ENCODE results near the gene MBIP. TPM values are rescaled to one million over a fixed set of nuclear protein-coding genes. Genes with fewer than 3 reads are reported as not detected.

Gene MBIP
- total and polyA plus RNA-seq, 4 donors: 23.5 to 37.5 (median 28.3) TPM

- H3K36me3 ChIP-seq (ENCODE audit: control insufficient read depth, insufficient read depth, low read length): no peaks in the 10 kb centered on the region
- no peak overlapping the region for H3K4me3 ChIP-seq (ENCODE audit: low read depth, low read length)
- H3K27ac ChIP-seq (ENCODE audit: low read depth, low read length): no peak overlapping the region
- 93% methylated on average over 5 of the region's 8 CpGs for WGBS (ENCODE audit: insufficient coverage)
- H3K4me1 ChIP-seq (ENCODE audit: control insufficient read depth, insufficient read depth, low read length): no peaks in the 10 kb centered on the region
- H3K27me3 ChIP-seq (ENCODE audit: control insufficient read depth, insufficient read depth, low read length): no peaks in the 10 kb centered on the region
- DNase-seq (ENCODE audit: low read depth in 4 of 6, low spot score in 6 of 6): no peak
- no peaks in the 10 kb centered on the region for H3K9me3 ChIP-seq (ENCODE audit: control insufficient read depth, insufficient read depth, low read length)
Measured at GRCh38 chr14:36254020-36254624, 66.3 kb downstream of the MBIP start.

Other genes starting within 250 kb of the MBIP start
- gene PTCSC3, start 143.9 kb downstream of the MBIP start, total RNA-seq: not detected
- gene PTCSC3, start 143.9 kb downstream of the MBIP start, polyA plus RNA-seq (ENCODE audit: insufficient read length in 2 of 2): not detected
- gene NKX2-1, start 199.6 kb upstream of the MBIP start, total RNA-seq: under 1 TPM in 1 of 2 donors, not detected in 1; 0.39 TPM
- gene NKX2-1, start 199.6 kb upstream of the MBIP start, polyA plus RNA-seq (ENCODE audit: insufficient read length in 2 of 2): not detected

All from spinal cord (tissue), 10 donors.